GM12892 (cell line): ENCODE measurements around the gene STAT5A.
"Not testable (repeated sequence)": the region's sequence is repeated elsewhere in the genome, so short reads cannot be mapped to it uniquely, and the experiment has no call there.

Source experiments
- POLR2A ChIP-seq: IDR thresholded peaks from 2 replicates; pipeline ENCODE4 v1.6.1; 2011; ENCODE audit warnings: low read depth, low read length, control low read depth
- POLR2AphosphoS5 ChIP-seq: IDR thresholded peaks from 2 replicates; pipeline ENCODE4 v1.6.1; 2011; ENCODE audit warnings: low read depth, low read length, control low read depth
- TAF1 ChIP-seq: IDR thresholded peaks from 2 replicates; pipeline ENCODE4 v1.6.1; 2011; ENCODE audit warnings: low read depth, mild to moderate bottlenecking, control low read depth, low read length, borderline replicate concordance

DNA sequence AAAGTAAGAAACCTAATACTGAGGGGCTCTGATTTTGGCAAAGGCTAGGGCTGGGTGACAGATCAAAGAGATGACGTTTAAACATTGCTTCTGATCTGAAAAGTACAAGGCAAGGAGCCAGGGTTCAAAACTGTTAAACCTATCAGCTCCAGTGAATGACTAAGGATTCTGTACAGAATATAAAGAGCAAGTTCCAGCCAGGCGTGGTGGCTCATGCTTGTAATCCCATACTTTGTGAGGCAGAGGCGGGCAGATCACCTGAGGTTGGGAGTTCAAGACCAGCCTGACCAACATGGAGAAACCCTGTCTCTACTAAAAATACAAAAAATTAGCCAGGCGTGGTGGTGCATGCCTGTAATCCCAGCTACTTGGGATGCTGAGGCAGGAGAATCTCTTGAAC is 47.4 kb upstream of the STAT5A start:
- TF ChIP-seq TAF1, POLR2AphosphoS5, POLR2A: not testable (repeated sequence)
